NCI-H1105 treated with DMSO at 0.1 percent for 48 hours (cell line): ENCODE data around the gene NUP54.

Source experiments
- DNase-seq: peaks from one replicate; lab custom pipeline; 2025; lab: John Stamatoyannopoulos, UW

The NUP54 gene

GRCh38 chr4:76067652-76068286, 80.4 kb downstream of the NUP54 start:
- DNase-seq = peak; percentile 30

- no peak for DNase-seq
Measured at GRCh38 chr4:76066546-76066945, 81.7 kb downstream of the NUP54 start.
